B cell (primary cell): Measurements from ENCODE around the gene LAMA2. TPM values are rescaled to one million over a fixed set of nuclear protein-coding genes. Genes with fewer than 3 reads are reported as not detected.

Experiments used
- ATAC-seq: fragments of 200-7000 bp; cut with Tn5 transposase; one replicate; pipeline ENCODE4 v1.10.0; 2021; ENCODE audit warnings: low read depth, mild to moderate bottlenecking, moderate number of reproducible peaks, moderate library complexity
- CTCF ChIA-PET: fragments of 350-600 bp; sonication (Branson Sonifier 250); formaldehyde crosslinking; loops from one replicate; lab custom pipeline; 2021; ENCODE audit warnings: antibody characterized with exemption, inconsistent platforms; lab: Charles Lee
- POLR2A ChIA-PET: fragments of 350-600 bp; sonication (Branson Sonifier 250); formaldehyde crosslinking; loops from one replicate; lab custom pipeline; 2021; ENCODE audit warnings: antibody characterized with exemption; lab: Charles Lee
- DNase-seq: peaks from one replicate; pipeline ENCODE4 v3.0.0; 2013
- H2AFZ ChIP-seq: 2 replicates; pipeline ENCODE4 v1.6.1; 2012; ENCODE audit warnings: mild to moderate bottlenecking, low read depth, low read length; ENCODE audit not compliant: insufficient read depth, poor library complexity, severe bottlenecking
- H3K27ac ChIP-seq, 2 donors: 1 replicate in 1 of 2; 2 replicates in 1 of 2; pipeline ENCODE4 v1.5.1; 2012 to 2013; ENCODE audit warnings: low read length in 2 of 2, mild to moderate bottlenecking in 2 of 2, moderate library complexity in 1 of 2
- H3K27me3 ChIP-seq, 4 experiments: fragments of 200-600 bp in 1 of 4; sonication (generic) in 1 of 4; replicated peaks in 1 of 4; 1 replicate in 2 of 4; 2 replicates in 2 of 4; pipeline versions ENCODE4 v1.6.1 to v1.7.0; 2013 to 2016; ENCODE audit warnings: low read length in 3 of 4, mild to moderate bottlenecking in 2 of 4, mixed read lengths in 1 of 4, moderate library complexity in 1 of 4; ENCODE audit not compliant: insufficient read depth in 4 of 4, control insufficient read depth in 3 of 4; ENCODE audit errors: control extremely low read depth in 1 of 4
- H3K36me3 ChIP-seq, 2 experiments: replicated peaks in 1 of 2; 1 replicate in 1 of 2; 2 replicates in 1 of 2; pipeline versions ENCODE4 v1.6.1 to v1.7.1; 2013; ENCODE audit warnings: low read length in 1 of 2; ENCODE audit not compliant: insufficient read depth in 2 of 2, control insufficient read depth in 1 of 2; ENCODE audit errors: control extremely low read depth in 1 of 2, extremely low read depth in 1 of 2
- H3K4me1 ChIP-seq, 2 donors: fragments of 200-600 bp in 1 of 2; sonication (generic) in 1 of 2; 1 replicate in 1 of 2; 2 replicates in 1 of 2; pipeline versions ENCODE4 v1.5.1 to v1.6.1; 2013 to 2017; ENCODE audit warnings: low read length in 2 of 2; ENCODE audit not compliant: control insufficient read depth in 2 of 2, insufficient read depth in 2 of 2
- H3K4me2 ChIP-seq: replicated peaks from 2 replicates; pipeline ENCODE3; 2012; ENCODE audit warnings: mild to moderate bottlenecking, low read depth, low read length; ENCODE audit not compliant: poor library complexity, severe bottlenecking
- H3K4me3 ChIP-seq, 5 experiments: fragments of 200-600 bp in 1 of 5; sonication (generic) in 1 of 5; 1 replicate in 3 of 5; 2 replicates in 2 of 5; pipeline versions ENCODE4 v1.5.1 to v1.7.0; 2011 to 2016; ENCODE audit warnings: low read length in 4 of 5, mild to moderate bottlenecking in 4 of 5, low read depth in 2 of 5, control low read depth in 1 of 5, moderate library complexity in 1 of 5; ENCODE audit not compliant: insufficient read depth in 1 of 5; ENCODE audit errors: control extremely low read depth in 1 of 5, extremely low read depth in 1 of 5
- H3K79me2 ChIP-seq: fragments of 200-600 bp; sonication (generic); one replicate; pipeline ENCODE4 v1.6.0; 2016; ENCODE audit warnings: low read length; ENCODE audit not compliant: control insufficient read depth, insufficient read depth
- H3K9ac ChIP-seq: fragments of 200-600 bp; sonication (generic); 2 replicates; pipeline ENCODE4 v1.6.1; 2017; ENCODE audit warnings: mild to moderate bottlenecking, low read length, moderate library complexity
- H3K9me3 ChIP-seq, 3 donors: one replicate each; pipeline versions ENCODE4 v1.6.1 to v1.7.1; 2013; ENCODE audit warnings: low read length in 2 of 3; ENCODE audit not compliant: control insufficient read depth in 2 of 3, insufficient read depth in 1 of 3; ENCODE audit errors: control extremely low read depth in 1 of 3
- H4K20me1 ChIP-seq: 2 replicates; pipeline ENCODE4 v1.6.0; 2012; ENCODE audit warnings: mild to moderate bottlenecking, low read length; ENCODE audit not compliant: insufficient read depth, control insufficient read depth, poor library complexity, severe bottlenecking
- H3K27ac Mint-ChIP-seq: one replicate; pipeline ENCODE4 v1.8.0; 2021; ENCODE audit warnings: mixed read lengths
- H3K27me3 Mint-ChIP-seq: one replicate; pipeline ENCODE4 v1.8.0; 2021; ENCODE audit warnings: mixed read lengths
- H3K4me1 Mint-ChIP-seq: one replicate; pipeline ENCODE4 v1.8.0; 2021; ENCODE audit warnings: mixed read lengths
- H3K4me3 Mint-ChIP-seq: one replicate; pipeline ENCODE4 v1.8.0; 2021; ENCODE audit warnings: mixed read lengths
- H3K9me3 Mint-ChIP-seq: one replicate; pipeline ENCODE4 v1.8.0; 2022; ENCODE audit warnings: mixed read lengths; ENCODE audit not compliant: insufficient read depth
- EZH2 ChIP-seq: IDR thresholded peaks from 2 replicates; pipeline ENCODE4 v1.6.1; 2012; ENCODE audit warnings: borderline replicate concordance, low read depth, mild to moderate bottlenecking, moderate library complexity, low read length; ENCODE audit not compliant: insufficient read depth, poor library complexity, severe bottlenecking
- WGBS: methylation state at CpG from one replicate; pipeline ENCODE4 v1.1.5; 2013; ENCODE audit warnings: missing lambda C conversion rate; ENCODE audit not compliant: insufficient coverage; 5-methylcytosine and 5-hydroxymethylcytosine counted together
- intact Hi-C: fragments of 100-400 bp; cut with micrococcal nuclease; formaldehyde crosslinking; loops from one replicate; pipeline ENCODE4 v1.10.0; 2022
- polyA plus RNA-seq: library from polyadenylated mRNA; depleted of rRNA; stranded (reverse); fragments of >200 nt; gene quantifications from 2 replicates; pipeline ENCODE4 v1.2.3, GENCODE V29; 2012
- total RNA-seq, 2 donors: library from RNA; stranded (reverse); fragments of 120-200 nt in 1 of 2; gene quantifications; 1 replicate in 1 of 2; 2 replicates in 1 of 2; pipeline versions ENCODE4 v1.2.3 to v1.2.4, GENCODE V29; 2013 to 2022
- TF ChIP-seq, protein P1 (sequence below): fragments of 200-600 bp; IDR thresholded peaks from one replicate; pipeline ENCODE4 v1.8.0; 2022; ENCODE audit warnings: antibody characterized with exemption, mild to moderate bottlenecking

LAMA2 gene
- total and polyA plus RNA-seq, 2 donors (not counting 1 experiment from before 2014, with no cell fraction given): 0.16 TPM; not detected in 1

DNA sequence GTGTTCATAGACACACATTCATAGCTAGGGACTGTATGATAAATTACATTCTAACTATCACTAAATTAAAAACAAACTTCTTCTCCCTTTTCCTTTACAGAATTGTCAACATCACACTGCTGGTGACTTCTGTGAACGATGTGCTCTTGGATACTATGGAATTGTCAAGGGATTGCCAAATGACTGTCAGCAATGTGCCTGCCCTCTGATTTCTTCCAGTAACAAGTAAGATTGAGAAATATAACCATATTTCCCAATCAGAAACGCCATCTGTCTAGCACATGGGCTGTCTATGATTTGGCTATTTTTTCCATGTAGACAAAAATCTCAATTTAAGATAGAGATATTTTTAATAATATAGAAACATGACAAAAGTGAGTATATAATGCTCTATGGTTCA lies 459.3 kb downstream of the LAMA2 start:
- POLR2A ChIA-PET: no interaction called here
- no peaks in the 10 kb centered on the region for H3K27me3 ChIP-seq
- no peaks in the 10 kb centered on the region for H3K4me1 ChIP-seq
- intact Hi-C loops: no loop called here
- H4K20me1 ChIP-seq: no peaks in the 10 kb centered on the region
- no peak overlapping the region for H3K27ac ChIP-seq
- no CpG with 5 or more reads among the region's 2 CpGs for WGBS
- DNase-seq (no peak), ATAC-seq (no peak)
- TF ChIP-seq, protein P1, sequence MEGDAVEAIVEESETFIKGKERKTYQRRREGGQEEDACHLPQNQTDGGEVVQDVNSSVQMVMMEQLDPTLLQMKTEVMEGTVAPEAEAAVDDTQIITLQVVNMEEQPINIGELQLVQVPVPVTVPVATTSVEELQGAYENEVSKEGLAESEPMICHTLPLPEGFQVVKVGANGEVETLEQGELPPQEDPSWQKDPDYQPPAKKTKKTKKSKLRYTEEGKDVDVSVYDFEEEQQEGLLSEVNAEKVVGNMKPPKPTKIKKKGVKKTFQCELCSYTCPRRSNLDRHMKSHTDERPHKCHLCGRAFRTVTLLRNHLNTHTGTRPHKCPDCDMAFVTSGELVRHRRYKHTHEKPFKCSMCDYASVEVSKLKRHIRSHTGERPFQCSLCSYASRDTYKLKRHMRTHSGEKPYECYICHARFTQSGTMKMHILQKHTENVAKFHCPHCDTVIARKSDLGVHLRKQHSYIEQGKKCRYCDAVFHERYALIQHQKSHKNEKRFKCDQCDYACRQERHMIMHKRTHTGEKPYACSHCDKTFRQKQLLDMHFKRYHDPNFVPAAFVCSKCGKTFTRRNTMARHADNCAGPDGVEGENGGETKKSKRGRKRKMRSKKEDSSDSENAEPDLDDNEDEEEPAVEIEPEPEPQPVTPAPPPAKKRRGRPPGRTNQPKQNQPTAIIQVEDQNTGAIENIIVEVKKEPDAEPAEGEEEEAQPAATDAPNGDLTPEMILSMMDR: no peak
- TF ChIP-seq EZH2: no peak
- H3K27me3 Mint-ChIP-seq: peaks cover 8% of the 10 kb centered on the region
- H3K36me3 ChIP-seq: no peaks in the 10 kb centered on the region
- H3K27ac Mint-ChIP-seq: no peak overlapping the region
- CTCF ChIA-PET: no interaction called here
- H3K9ac ChIP-seq: no peak overlapping the region
- H2AFZ ChIP-seq: no peak overlapping the region
- H3K4me1 Mint-ChIP-seq: no peaks in the 10 kb centered on the region
- H3K9me3 ChIP-seq: no peaks in the 10 kb centered on the region
- H3K9me3 Mint-ChIP-seq: no peaks in the 10 kb centered on the region
- H3K79me2 ChIP-seq: no peaks in the 10 kb centered on the region
- H3K4me3 ChIP-seq: no peak overlapping the region
- H3K4me2 ChIP-seq: no peak overlapping the region
- H3K4me3 Mint-ChIP-seq: no peak overlapping the region

DNA sequence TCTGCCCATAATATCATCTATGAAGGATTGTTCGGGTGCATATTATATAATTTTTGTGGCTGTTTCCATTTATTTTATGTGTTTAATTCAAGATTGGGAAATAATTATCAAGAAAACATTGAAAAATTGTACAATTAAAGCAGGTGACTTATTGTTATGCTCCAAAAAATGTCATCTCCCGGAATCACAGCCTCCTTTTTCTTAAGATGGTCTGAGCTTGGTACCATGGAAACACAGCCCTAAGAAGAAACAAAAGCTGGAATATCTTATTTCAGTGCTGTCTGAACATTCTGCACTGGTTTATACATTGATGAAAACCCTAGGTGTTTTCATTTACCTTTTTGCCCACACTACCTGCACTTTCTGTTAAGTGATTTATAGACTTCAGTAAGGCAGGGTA lies 459.9 kb downstream of the LAMA2 start:
- H3K4me3 ChIP-seq: no peak overlapping the region
- ATAC-seq (no peak), DNase-seq (no peak)
- no peaks in the 10 kb centered on the region for H3K4me1 ChIP-seq
- no peaks in the 10 kb centered on the region for H3K9me3 Mint-ChIP-seq
- H2AFZ ChIP-seq: no peak overlapping the region
- WGBS: no CpG with 5 or more reads among the region's 2 CpGs
- no peak overlapping the region for H3K27ac Mint-ChIP-seq
- ChIA-PET CTCF (no interaction called here), POLR2A (no interaction called here)
- no peak overlapping the region for H3K4me3 Mint-ChIP-seq
- peaks cover 8% of the 10 kb centered on the region for H3K27me3 Mint-ChIP-seq
- no peaks in the 10 kb centered on the region for H4K20me1 ChIP-seq
- no peaks in the 10 kb centered on the region for H3K36me3 ChIP-seq
- no peaks in the 10 kb centered on the region for H3K4me1 Mint-ChIP-seq
- H3K79me2 ChIP-seq: no peaks in the 10 kb centered on the region
- no peak overlapping the region for H3K9ac ChIP-seq
- TF ChIP-seq, protein P1: no peak
- TF ChIP-seq EZH2: no peak
- no peak overlapping the region for H3K4me2 ChIP-seq
- no peaks in the 10 kb centered on the region for H3K9me3 ChIP-seq
- intact Hi-C loops: no loop called here
- no peaks in the 10 kb centered on the region for H3K27me3 ChIP-seq
- no peak overlapping the region for H3K27ac ChIP-seq
